ENCODE results near the gene EVA1C.

EVA1C gene

GRCh38 chr21:32391755-32392154, 20.8 kb upstream of the EVA1C start:
- DNase-seq, result no peak

GRCh38 chr21:32392299-32392879, 20.1 kb upstream of the EVA1C start:
- no peak for DNase-seq

- DNase-seq, result peak; percentile 87
Observed at GRCh38 chr21:32392880-32393676, 19.4 kb upstream of the EVA1C start, which contains the start of gene URB1. URB1 (minus strand) TSS chr21:32393012; CDS start chr21:32392910, 102 bp downstream.

- DNase-seq, result no peak
Observed at GRCh38 chr21:32393677-32394001, 18.9 kb upstream of the EVA1C start.

GRCh38 chr21:32403201-32403777, 9.2 kb upstream of the EVA1C start:
- DNase-seq, result no peak

- no peak for DNase-seq
Observed at GRCh38 chr21:32406405-32406804, 6.1 kb upstream of the EVA1C start.

- no peak for DNase-seq
Observed at GRCh38 chr21:32410291-32410690, 2.2 kb upstream of the EVA1C start.

GRCh38 chr21:32410916-32411315, 1.6 kb upstream of the EVA1C start:
- no peak for DNase-seq

- DNase-seq, result no peak
Observed at GRCh38 chr21:32411350-32412161, 950 bp upstream of the EVA1C start.

- no peak for DNase-seq
Observed at GRCh38 chr21:32413015-32413504, 554 bp downstream of the EVA1C start.

- DNase-seq, result no peak
Observed at GRCh38 chr21:32413697-32414578, 1.4 kb downstream of the EVA1C start.

- no peak for DNase-seq
Observed at GRCh38 chr21:32414579-32415358, 2.3 kb downstream of the EVA1C start.

GRCh38 chr21:32415451-32416398, 3.2 kb downstream of the EVA1C start:
- DNase-seq, result no peak

- DNase-seq, result no peak
Observed at GRCh38 chr21:32418146-32418545, 5.6 kb downstream of the EVA1C start.

- DNase-seq, result no peak
Observed at GRCh38 chr21:32422064-32422463, 9.6 kb downstream of the EVA1C start.

- DNase-seq, result no peak
Observed at GRCh38 chr21:32423320-32424190, 11.0 kb downstream of the EVA1C start.

GRCh38 chr21:32424191-32424535, 11.7 kb downstream of the EVA1C start:
- DNase-seq, result no peak

- no peak for DNase-seq
Observed at GRCh38 chr21:32424674-32425073, 12.2 kb downstream of the EVA1C start.

GRCh38 chr21:32425628-32426027, 13.1 kb downstream of the EVA1C start:
- DNase-seq, result no peak

Data from NK-92 treated with Interleukin-12 subunit alpha and Interleukin-12 subunit beta, amount 100 ng/mL, for 24 hours (cell line).